Measurements from ENCODE around the gene PDGFD. TPM values are rescaled to one million over a fixed set of nuclear protein-coding genes. Genes with fewer than 3 reads are reported as not detected.

Gene PDGFD
- total RNA-seq, 4 donors from 2014 or later, result 4.4 to 26.4 (median 13.1) TPM

DNA sequence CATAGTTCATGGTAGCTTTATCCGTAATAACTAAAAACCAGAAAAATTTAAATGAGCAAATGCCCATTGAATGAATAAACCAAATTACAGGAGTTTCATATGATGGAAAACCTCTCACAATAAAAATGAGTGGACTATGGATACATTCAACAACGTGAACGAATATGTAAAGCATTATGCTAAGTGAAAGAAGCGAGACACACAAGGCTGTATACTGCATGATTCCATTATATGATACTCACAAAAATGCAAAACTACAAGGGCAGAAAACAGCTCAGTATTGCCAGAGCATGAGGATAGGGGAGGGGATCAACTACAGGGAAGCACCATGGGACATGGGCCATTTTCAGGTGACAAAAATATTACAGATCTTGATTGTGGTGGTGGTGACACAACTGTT lies 105.3 kb downstream of the PDGFD start:
- Histone ChIP-seq H3K27me3 (no peaks in the 10 kb centered on the region), H3K4me1 (peaks cover 0 to under 1% (median 0%) of the 10 kb centered on the region in 3 donors), H3K4me3 (no peak overlapping the region), H3K9me3 (no peaks in the 10 kb centered on the region), H3K36me3 (no peaks in the 10 kb centered on the region), H3K27ac (no peak overlapping the region)
- no peak for ATAC-seq
- 93 to 96% methylated on average over 4 of the region's 4 CpGs for WGBS, 2 donors (ENCODE audit: low coverage in 1 of 2)
- TF ChIP-seq, protein P1, sequence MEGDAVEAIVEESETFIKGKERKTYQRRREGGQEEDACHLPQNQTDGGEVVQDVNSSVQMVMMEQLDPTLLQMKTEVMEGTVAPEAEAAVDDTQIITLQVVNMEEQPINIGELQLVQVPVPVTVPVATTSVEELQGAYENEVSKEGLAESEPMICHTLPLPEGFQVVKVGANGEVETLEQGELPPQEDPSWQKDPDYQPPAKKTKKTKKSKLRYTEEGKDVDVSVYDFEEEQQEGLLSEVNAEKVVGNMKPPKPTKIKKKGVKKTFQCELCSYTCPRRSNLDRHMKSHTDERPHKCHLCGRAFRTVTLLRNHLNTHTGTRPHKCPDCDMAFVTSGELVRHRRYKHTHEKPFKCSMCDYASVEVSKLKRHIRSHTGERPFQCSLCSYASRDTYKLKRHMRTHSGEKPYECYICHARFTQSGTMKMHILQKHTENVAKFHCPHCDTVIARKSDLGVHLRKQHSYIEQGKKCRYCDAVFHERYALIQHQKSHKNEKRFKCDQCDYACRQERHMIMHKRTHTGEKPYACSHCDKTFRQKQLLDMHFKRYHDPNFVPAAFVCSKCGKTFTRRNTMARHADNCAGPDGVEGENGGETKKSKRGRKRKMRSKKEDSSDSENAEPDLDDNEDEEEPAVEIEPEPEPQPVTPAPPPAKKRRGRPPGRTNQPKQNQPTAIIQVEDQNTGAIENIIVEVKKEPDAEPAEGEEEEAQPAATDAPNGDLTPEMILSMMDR (IDR thresholded peaks at IDR 0.05), result no peak

DNA sequence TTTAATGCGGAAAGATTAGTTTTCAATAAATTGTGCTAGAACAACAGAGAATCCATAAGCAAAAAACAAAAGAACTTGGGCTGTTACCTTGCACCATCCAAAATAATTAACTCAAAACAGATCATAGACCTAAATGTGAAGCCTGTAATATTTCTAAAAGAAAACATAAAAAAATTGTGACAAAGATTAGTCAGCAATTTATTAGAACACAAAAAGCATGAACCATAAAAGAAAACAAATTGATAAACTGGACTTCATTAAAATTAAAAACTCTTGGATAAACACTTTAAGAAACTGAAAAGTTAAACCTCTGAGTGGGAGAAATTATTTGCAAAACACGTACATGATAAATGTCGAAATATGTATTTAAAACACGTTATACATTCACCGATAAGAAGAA lies 106.0 kb downstream of the PDGFD start:
- no peak for ATAC-seq
- 82 to 89% methylated on average over 5 of the region's 5 CpGs for WGBS, 2 donors (ENCODE audit: low coverage in 1 of 2)
- no peak for TF ChIP-seq POLR2AphosphoS5 (IDR thresholded peaks at IDR 0.05)
- TF ChIP-seq, protein P1 (IDR thresholded peaks at IDR 0.05), result no peak

DNA sequence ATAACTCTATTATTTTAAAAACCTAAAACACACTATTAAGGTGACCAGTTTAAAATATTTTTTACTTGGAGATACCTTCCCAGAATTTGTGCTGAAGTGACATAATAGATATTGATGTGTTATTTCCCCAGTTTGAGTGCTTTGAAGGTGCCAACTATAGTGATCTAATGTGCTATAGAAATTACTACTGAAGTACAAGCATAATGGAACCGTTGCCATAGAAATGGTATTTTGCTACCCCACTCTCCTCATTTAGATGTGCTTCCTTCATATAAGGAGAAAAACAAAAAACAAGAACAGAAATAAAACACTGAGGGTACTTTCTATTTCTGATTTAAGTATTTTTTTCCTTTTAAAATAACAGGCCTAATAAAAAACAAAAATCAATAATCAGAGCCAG lies 108.4 kb downstream of the PDGFD start:
- H3K36me3 ChIP-seq, result no peaks in the 10 kb centered on the region
- no peak for ATAC-seq
- no peak overlapping the region for H3K27ac ChIP-seq
- no peaks in the 10 kb centered on the region for H3K4me1 ChIP-seq
- H3K4me3 ChIP-seq, result no peak overlapping the region
- H3K27me3 ChIP-seq, result no peaks in the 10 kb centered on the region
- WGBS, 2 donors (ENCODE audit: low coverage in 1 of 2), result 85 to 91% methylated on average over 1 of the region's 1 CpG
- no peaks in the 10 kb centered on the region for H3K9me3 ChIP-seq
- TF ChIP-seq EP300 (IDR thresholded peaks at IDR 0.05) (no peak), POLR2A (IDR thresholded peaks at IDR 0.05) (no peak)
- TF ChIP-seq, protein P1 (IDR thresholded peaks at IDR 0.05), result no peak

More for the DNA sequence above, 106.0 kb downstream of the PDGFD start:
- Histone ChIP-seq H3K36me3 (no peaks in the 10 kb centered on the region), H3K4me3 (no peak overlapping the region), H3K27me3 (no peaks in the 10 kb centered on the region), H3K4me1 (no peaks in the 10 kb centered on the region), H3K27ac (no peak overlapping the region), H3K9me3 (no peaks in the 10 kb centered on the region)

DNA sequence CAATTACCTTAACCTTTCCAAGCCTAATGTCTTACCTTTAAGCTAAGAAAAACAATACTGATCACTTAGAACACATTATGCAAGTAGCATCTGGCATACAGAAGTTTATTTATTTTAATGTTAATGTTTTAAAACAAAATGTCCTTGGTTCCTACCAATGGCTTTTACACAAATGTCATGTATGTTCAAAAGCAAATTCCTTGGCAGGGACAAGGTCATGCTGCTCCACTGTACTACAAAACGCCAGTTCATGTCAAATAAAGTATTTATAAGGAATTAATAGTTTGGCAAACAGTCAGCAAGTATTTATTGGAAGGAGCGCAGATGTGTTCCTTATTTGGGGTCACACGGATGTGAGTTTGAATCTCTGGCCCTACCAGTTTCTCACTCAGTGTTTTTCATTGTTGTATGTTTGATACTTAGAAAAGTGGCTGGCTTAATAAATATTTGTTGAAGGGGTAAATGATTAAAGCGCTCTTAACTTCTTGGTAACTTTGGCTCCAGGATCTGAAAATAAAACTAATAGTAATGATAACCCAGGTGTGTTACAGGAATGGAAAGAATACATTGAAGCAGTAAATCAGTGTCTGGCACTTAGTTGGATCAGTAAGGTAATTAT lies 108.9 kb downstream of the PDGFD start:
- TF ChIP-seq, protein P1 (IDR thresholded peaks at IDR 0.05), result no peak
- TF ChIP-seq POLR2A (IDR thresholded peaks at IDR 0.05) (no peak), EP300 (IDR thresholded peaks at IDR 0.05) (no peak), POLR2AphosphoS5 (IDR thresholded peaks at IDR 0.05) (no peak)

DNA sequence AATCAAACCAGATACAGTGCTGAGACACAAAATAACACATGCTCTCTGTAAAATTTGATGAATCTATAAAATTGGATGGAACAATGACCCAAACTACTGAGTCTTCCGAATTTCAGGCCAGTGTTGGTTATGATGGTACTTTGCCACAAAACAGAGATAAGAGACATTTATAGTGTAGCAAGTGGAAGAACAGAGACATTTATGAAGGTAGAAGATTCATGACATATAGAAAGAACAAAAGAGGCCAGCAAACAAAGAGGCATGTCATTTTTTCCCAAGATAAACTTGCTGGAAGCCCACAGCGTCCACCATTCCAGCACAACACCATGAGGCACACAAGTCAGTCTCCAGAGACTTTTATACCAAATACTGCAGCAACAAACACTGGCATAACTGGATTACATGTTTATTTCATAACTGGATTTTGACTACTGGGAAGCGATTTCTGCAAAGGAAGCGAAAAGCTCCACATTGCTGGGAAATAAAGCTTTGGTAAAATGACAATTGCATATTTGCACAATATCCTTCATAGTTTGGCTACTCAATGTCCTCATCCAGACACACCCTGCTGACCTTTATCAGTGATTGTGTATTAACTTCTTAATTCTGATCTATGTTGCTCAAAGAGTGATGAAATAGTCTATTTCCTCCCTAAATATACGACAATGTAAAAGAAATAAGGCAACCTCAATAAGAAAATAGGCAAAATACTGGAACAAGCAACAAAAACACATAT lies 110.0 kb downstream of the PDGFD start:
- Histone ChIP-seq H3K9me3 (no peaks in the 10 kb centered on the region), H3K4me3 (no peak overlapping the region), H3K27me3 (no peaks in the 10 kb centered on the region), H3K36me3 (no peaks in the 10 kb centered on the region), H3K4me1 (no peaks in the 10 kb centered on the region), H3K27ac (no peak overlapping the region)
- no peak for ATAC-seq
- 77 to 78% methylated on average over 5 of the region's 5 CpGs for WGBS, 2 donors (ENCODE audit: low coverage in 1 of 2)
- TF ChIP-seq, protein P1 (IDR thresholded peaks at IDR 0.05), result no peak
- TF ChIP-seq POLR2AphosphoS5 (IDR thresholded peaks at IDR 0.05), result no peak
- TF ChIP-seq POLR2A (IDR thresholded peaks at IDR 0.05), result no peak
- TF ChIP-seq EP300 (IDR thresholded peaks at IDR 0.05), result no peak

More for the DNA sequence above, 108.9 kb downstream of the PDGFD start:
- H3K4me3 ChIP-seq, result no peak overlapping the region
- WGBS, 2 donors (ENCODE audit: low coverage in 1 of 2), result 70 to 75% methylated on average over 4 of the region's 4 CpGs
- no peaks in the 10 kb centered on the region for H3K36me3 ChIP-seq
- no peaks in the 10 kb centered on the region for H3K4me1 ChIP-seq
- ATAC-seq, result no peak
- no peak overlapping the region for H3K27ac ChIP-seq
- no peaks in the 10 kb centered on the region for H3K9me3 ChIP-seq
- no peaks in the 10 kb centered on the region for H3K27me3 ChIP-seq
